ENCODE results near the gene AEN.

DNA sequence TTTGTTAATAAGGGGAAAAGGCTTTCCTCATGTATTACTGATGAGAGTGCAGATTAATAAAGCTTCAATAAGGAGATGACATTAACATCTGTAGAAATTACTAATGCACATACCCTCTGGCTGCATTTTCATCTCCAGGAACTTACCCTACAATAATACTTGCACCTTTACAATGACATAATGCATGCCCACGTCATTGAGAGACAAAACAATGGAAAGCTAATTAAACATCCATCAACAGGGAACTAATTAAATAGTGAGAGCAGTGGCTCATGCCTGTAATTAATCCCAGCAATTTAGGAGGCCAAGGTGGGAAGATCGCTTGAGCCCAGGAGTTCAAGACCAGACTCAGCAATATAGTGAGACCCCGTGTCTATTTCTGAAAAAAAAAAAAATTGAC is 41.8 kb upstream of the AEN start:
- TF ChIP-seq, protein P1, sequence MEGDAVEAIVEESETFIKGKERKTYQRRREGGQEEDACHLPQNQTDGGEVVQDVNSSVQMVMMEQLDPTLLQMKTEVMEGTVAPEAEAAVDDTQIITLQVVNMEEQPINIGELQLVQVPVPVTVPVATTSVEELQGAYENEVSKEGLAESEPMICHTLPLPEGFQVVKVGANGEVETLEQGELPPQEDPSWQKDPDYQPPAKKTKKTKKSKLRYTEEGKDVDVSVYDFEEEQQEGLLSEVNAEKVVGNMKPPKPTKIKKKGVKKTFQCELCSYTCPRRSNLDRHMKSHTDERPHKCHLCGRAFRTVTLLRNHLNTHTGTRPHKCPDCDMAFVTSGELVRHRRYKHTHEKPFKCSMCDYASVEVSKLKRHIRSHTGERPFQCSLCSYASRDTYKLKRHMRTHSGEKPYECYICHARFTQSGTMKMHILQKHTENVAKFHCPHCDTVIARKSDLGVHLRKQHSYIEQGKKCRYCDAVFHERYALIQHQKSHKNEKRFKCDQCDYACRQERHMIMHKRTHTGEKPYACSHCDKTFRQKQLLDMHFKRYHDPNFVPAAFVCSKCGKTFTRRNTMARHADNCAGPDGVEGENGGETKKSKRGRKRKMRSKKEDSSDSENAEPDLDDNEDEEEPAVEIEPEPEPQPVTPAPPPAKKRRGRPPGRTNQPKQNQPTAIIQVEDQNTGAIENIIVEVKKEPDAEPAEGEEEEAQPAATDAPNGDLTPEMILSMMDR (IDR thresholded peaks at IDR 0.05) = no peak
- no peak for TF ChIP-seq POLR2A (IDR thresholded peaks at IDR 0.05)
